Breast epithelium (tissue), 3 donors: ENCODE results near the gene EAPP.

Experiments used
- CTCF ChIP-seq, 3 donors: fragments of 450-650 bp; IDR thresholded peaks; one replicate each; pipeline ENCODE4 v1.5.1; 2016 to 2017; ENCODE audit warnings: antibody characterized with exemption in 3 of 3, mild to moderate bottlenecking in 3 of 3, moderate library complexity in 3 of 3
- POLR2A ChIP-seq: fragments of 450-650 bp; IDR thresholded peaks from one replicate; pipeline ENCODE4 v1.6.1; 2016; ENCODE audit warnings: antibody characterized with exemption, mild to moderate bottlenecking, moderate library complexity

- TF ChIP-seq CTCF (IDR thresholded peaks at IDR 0.05) = no peak
- TF ChIP-seq POLR2A = no peak
Observed at GRCh38 chr14:34554540-34555250, 15.2 kb upstream of the EAPP start.
